Measurements from ENCODE around the gene TTLL11. TPM values are rescaled to one million over a fixed set of nuclear protein-coding genes. Genes with fewer than 3 reads are reported as not detected.

TTLL11 gene
- total RNA-seq, 2 donors from 2014 or later: 2.5 to 2.6 TPM

DNA sequence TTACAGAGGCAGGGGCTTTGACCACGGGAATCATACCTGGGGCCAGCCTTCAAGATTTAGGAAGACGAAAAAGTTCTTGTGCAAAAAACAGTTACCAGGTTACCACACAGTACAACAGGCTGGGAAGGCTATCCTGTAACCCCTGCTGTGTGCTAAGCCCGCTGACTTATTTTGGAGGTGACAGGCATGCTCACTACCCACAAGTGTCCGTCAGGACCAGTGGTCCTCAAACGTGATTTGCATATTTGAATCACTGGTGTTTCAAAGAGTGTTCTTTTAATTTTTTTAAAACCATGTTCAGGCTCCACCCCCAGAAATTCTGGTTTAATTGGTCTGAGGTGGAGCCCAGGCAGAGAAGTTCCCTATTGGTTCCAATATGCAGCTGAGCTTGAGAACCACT, 146.6 kb downstream of the TTLL11 start:
- DNase-seq (no peak), ATAC-seq (replicated peaks in 1 of 2) (no peak)
- H3K9me3 Mint-ChIP-seq: no peaks in the 10 kb centered on the region
- H3K36me3 Mint-ChIP-seq (ENCODE audit: insufficient read depth in 2 of 2): no peaks in the 10 kb centered on the region
- H3K27ac Mint-ChIP-seq: no peak overlapping the region
- H3K27me3 Mint-ChIP-seq (ENCODE audit: low read depth): no peaks in the 10 kb centered on the region
- H3K4me3 Mint-ChIP-seq: no peak overlapping the region
- H3K4me1 Mint-ChIP-seq (ENCODE audit: low read depth): no peaks in the 10 kb centered on the region

DNA sequence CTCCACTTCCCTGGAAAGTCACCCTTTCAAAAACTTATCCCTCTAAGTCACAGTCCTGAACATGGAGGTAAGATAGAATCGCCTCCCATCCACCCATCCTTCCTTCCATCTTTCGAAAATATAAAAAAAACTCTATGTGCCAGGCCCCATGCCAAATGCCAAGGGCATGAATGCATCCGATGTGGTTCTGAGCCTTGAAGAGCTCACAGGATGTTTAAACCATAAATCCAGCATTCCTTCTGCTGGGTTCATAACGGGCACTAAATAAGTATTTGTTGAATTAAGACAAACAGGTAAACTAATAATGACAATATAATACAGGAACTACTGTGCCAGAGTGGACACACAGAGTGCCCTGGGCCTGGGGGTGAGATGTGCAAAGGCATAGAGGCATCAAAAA, 147.3 kb downstream of the TTLL11 start:
- H3K27ac Mint-ChIP-seq: no peak overlapping the region
- H3K9me3 Mint-ChIP-seq: no peaks in the 10 kb centered on the region

GRCh38 chr9:121945281-121945680, 147.8 kb downstream of the TTLL11 start:
- ATAC-seq (replicated peaks in 1 of 2) (no peak), DNase-seq (no peak)
- Mint-ChIP-seq H3K4me1 (ENCODE audit: low read depth) (no peaks in the 10 kb centered on the region), H3K27ac (no peak overlapping the region), H3K9me3 (no peaks in the 10 kb centered on the region), H3K4me3 (no peak overlapping the region), H3K27me3 (ENCODE audit: low read depth) (no peaks in the 10 kb centered on the region), H3K36me3 (ENCODE audit: insufficient read depth in 2 of 2) (no peaks in the 10 kb centered on the region)

More for the DNA sequence above, 147.3 kb downstream of the TTLL11 start:
- Mint-ChIP-seq H3K4me1 (ENCODE audit: low read depth) (no peaks in the 10 kb centered on the region), H3K4me3 (no peak overlapping the region), H3K27me3 (ENCODE audit: low read depth) (no peaks in the 10 kb centered on the region), H3K36me3 (ENCODE audit: insufficient read depth in 2 of 2) (no peaks in the 10 kb centered on the region)
- no peak for ATAC-seq (replicated peaks in 1 of 2)
- no peak for DNase-seq

DNA sequence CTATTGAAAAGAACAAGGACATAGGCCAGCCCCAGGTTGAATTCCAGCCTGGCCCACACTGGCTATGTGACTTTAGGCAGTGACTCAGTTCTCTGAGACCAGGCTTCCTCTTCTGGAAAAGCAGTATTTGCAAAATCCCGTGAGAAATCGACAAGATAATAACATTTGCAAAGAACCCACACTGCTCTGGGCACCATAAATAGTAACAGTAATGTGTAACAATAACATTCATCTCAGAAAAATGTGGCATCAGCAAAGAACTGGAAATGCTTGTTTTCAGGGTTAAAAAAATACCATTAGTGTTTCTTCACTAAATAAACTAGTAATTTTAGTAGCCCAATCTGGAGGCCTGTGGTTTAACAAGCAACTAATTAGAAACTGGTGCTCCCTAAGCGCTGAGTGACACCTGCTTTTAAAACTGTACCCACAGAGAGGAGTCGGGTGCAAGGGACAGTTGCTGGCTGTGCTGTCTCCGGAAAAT, 148.4 kb downstream of the TTLL11 start:
- H3K4me3 Mint-ChIP-seq: no peak overlapping the region
- H3K27me3 Mint-ChIP-seq (ENCODE audit: low read depth): no peaks in the 10 kb centered on the region
- ATAC-seq (replicated peaks in 1 of 2): no peak
- no peaks in the 10 kb centered on the region for H3K9me3 Mint-ChIP-seq
- no peak for DNase-seq
- H3K4me1 Mint-ChIP-seq (ENCODE audit: low read depth): no peaks in the 10 kb centered on the region
- H3K27ac Mint-ChIP-seq: no peak overlapping the region
- H3K36me3 Mint-ChIP-seq (ENCODE audit: insufficient read depth in 2 of 2): no peaks in the 10 kb centered on the region

- H3K4me3 Mint-ChIP-seq: no peak overlapping the region
- H3K9me3 Mint-ChIP-seq: no peaks in the 10 kb centered on the region
- no peaks in the 10 kb centered on the region for H3K36me3 Mint-ChIP-seq (ENCODE audit: insufficient read depth in 2 of 2)
- DNase-seq (no peak), ATAC-seq (replicated peaks in 1 of 2) (no peak)
- no peaks in the 10 kb centered on the region for H3K27me3 Mint-ChIP-seq (ENCODE audit: low read depth)
- H3K27ac Mint-ChIP-seq: no peak overlapping the region
- H3K4me1 Mint-ChIP-seq (ENCODE audit: low read depth): no peaks in the 10 kb centered on the region
Measured at GRCh38 chr9:121943463-121943862, 149.6 kb downstream of the TTLL11 start.

DNA sequence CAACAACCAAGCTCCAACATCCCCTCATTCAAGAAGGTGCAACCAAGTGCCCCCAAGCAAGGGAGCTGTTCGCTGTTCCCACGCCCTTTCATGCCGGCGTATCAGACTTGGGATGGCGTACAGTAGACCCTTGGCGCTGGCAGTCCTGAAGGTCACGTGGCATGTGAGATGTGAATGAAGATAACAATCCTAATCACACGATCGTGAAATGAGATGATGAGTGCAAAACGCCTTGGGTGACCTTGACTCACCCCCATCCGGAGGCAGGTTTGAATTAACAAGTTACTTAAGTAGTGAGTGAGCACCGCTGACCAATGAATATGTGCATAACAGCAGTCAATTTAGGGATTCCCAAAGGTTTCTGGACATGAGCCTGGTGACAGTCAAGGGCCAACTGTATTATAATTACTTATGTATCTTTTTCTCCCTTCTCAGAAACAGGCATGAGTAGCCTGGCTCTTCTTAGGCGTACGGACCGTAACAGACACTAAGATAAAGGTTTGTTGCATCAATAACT, 150.2 kb downstream of the TTLL11 start:
- Mint-ChIP-seq H3K27ac (no peak overlapping the region), H3K4me1 (ENCODE audit: low read depth) (no peaks in the 10 kb centered on the region), H3K36me3 (ENCODE audit: insufficient read depth in 2 of 2) (no peaks in the 10 kb centered on the region), H3K4me3 (no peak overlapping the region), H3K9me3 (no peaks in the 10 kb centered on the region), H3K27me3 (ENCODE audit: low read depth) (no peaks in the 10 kb centered on the region)
- DNase-seq (no peak), ATAC-seq (replicated peaks in 1 of 2) (no peak)

DNA sequence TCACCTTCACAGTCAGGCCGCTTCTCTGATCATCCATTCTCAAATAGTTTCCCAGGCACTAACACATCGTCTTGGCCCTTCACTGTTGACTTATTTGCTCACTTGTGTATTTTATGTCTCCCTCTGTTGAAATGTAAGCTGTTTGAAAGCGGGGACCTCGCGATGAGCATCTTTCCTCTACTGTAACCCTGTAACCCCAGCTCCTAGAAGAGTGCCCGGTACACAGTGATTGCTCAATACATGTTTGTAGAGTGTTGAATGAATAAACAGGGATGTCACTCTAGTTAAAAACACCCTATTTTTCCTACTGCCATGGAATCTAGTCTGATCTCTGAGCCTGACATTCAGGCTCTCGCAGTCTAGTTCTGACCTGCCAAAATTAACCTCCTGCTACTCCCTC, 150.8 kb downstream of the TTLL11 start:
- ATAC-seq (replicated peaks in 1 of 2): no peak
- H3K4me3 Mint-ChIP-seq: no peak overlapping the region

GRCh38 chr9:121939643-121940042, 153.5 kb downstream of the TTLL11 start:
- Mint-ChIP-seq H3K4me3 (no peak overlapping the region), H3K27ac (no peak overlapping the region), H3K4me1 (ENCODE audit: low read depth) (no peaks in the 10 kb centered on the region), H3K36me3 (ENCODE audit: insufficient read depth in 2 of 2) (no peaks in the 10 kb centered on the region), H3K27me3 (ENCODE audit: low read depth) (no peaks in the 10 kb centered on the region), H3K9me3 (no peaks in the 10 kb centered on the region)
- DNase-seq (no peak), ATAC-seq (replicated peaks in 1 of 2) (no peak)

More for the DNA sequence above, 150.8 kb downstream of the TTLL11 start:
- Mint-ChIP-seq H3K27ac (no peak overlapping the region), H3K27me3 (ENCODE audit: low read depth) (no peaks in the 10 kb centered on the region), H3K9me3 (no peaks in the 10 kb centered on the region), H3K4me1 (ENCODE audit: low read depth) (no peaks in the 10 kb centered on the region), H3K36me3 (ENCODE audit: insufficient read depth in 2 of 2) (no peaks in the 10 kb centered on the region)
- DNase-seq: no peak

GRCh38 chr9:121938621-121939020, 154.5 kb downstream of the TTLL11 start:
- no peak overlapping the region for H3K27ac Mint-ChIP-seq
- no peaks in the 10 kb centered on the region for H3K9me3 Mint-ChIP-seq
- H3K4me3 Mint-ChIP-seq: no peak overlapping the region
- DNase-seq (no peak), ATAC-seq (replicated peaks in 1 of 2) (no peak)
- no peaks in the 10 kb centered on the region for H3K27me3 Mint-ChIP-seq (ENCODE audit: low read depth)
- no peaks in the 10 kb centered on the region for H3K36me3 Mint-ChIP-seq (ENCODE audit: insufficient read depth in 2 of 2)
- H3K4me1 Mint-ChIP-seq (ENCODE audit: low read depth): no peaks in the 10 kb centered on the region

DNA sequence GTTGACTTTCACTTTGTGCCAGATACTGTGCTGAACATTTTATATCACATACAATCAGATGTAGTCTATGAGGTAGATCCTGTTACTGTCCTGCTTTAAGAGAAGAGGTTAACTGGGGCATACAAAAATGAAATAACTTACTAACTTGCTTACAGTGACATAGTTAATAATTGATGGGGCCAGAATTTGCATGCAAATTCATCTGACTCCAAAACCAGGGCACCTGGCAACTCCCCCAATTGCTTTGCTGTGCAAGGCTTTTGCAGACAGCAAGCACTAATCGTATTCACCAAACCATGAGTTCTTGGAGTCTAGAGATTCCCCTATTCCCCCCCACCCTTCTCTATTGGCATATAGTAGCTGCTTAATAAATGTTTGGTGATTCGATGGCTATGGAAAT, 155.9 kb downstream of the TTLL11 start:
- no peak for ATAC-seq (replicated peaks in 1 of 2)
- H3K27me3 Mint-ChIP-seq (ENCODE audit: low read depth): no peaks in the 10 kb centered on the region
- H3K36me3 Mint-ChIP-seq (ENCODE audit: insufficient read depth in 2 of 2): no peaks in the 10 kb centered on the region
- H3K9me3 Mint-ChIP-seq: no peaks in the 10 kb centered on the region
- DNase-seq: no peak
- H3K4me1 Mint-ChIP-seq (ENCODE audit: low read depth): no peaks in the 10 kb centered on the region
- H3K27ac Mint-ChIP-seq: no peak overlapping the region
- no peak overlapping the region for H3K4me3 Mint-ChIP-seq

DNA sequence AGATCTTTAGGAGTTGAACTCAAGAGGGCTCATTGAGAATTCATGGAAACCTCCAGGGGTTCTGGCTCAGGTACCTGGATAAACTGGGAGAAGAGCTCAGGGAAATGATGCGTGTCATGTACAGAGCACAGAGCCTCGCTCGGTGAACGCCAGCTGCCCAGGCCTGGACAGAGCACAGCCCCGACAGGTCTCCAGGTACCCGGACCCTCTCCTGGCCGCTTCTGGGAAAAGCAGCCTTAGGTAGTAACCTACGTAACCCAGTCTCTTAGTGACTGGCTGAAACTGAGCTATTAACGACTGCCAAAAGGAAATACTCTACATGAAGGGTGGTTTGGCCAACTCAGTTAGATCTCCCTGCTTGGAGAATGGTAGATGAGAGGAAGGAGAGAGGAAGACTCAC, 157.4 kb downstream of the TTLL11 start:
- H3K27me3 Mint-ChIP-seq (ENCODE audit: low read depth): no peaks in the 10 kb centered on the region
- H3K27ac Mint-ChIP-seq: no peak overlapping the region
- H3K36me3 Mint-ChIP-seq (ENCODE audit: insufficient read depth in 2 of 2): no peaks in the 10 kb centered on the region
- H3K4me1 Mint-ChIP-seq (ENCODE audit: low read depth): no peaks in the 10 kb centered on the region
- H3K4me3 Mint-ChIP-seq: no peak overlapping the region
- DNase-seq: no peak
- H3K9me3 Mint-ChIP-seq: no peaks in the 10 kb centered on the region
- ATAC-seq (replicated peaks in 1 of 2): no peak

- Mint-ChIP-seq H3K9me3 (no peaks in the 10 kb centered on the region), H3K36me3 (ENCODE audit: insufficient read depth in 2 of 2) (no peaks in the 10 kb centered on the region), H3K27me3 (ENCODE audit: low read depth) (no peaks in the 10 kb centered on the region), H3K4me1 (ENCODE audit: low read depth) (no peaks in the 10 kb centered on the region), H3K4me3 (no peak overlapping the region), H3K27ac (no peak overlapping the region)
- ATAC-seq (replicated peaks in 1 of 2): no peak
- no peak for DNase-seq
Measured at GRCh38 chr9:121930956-121931355, 162.2 kb downstream of the TTLL11 start.

GRCh38 chr9:121929893-121930875, 162.9 kb downstream of the TTLL11 start:
- no peak overlapping the region for H3K27ac Mint-ChIP-seq
- no peak for DNase-seq
- H3K27me3 Mint-ChIP-seq (ENCODE audit: low read depth): no peaks in the 10 kb centered on the region
- no peaks in the 10 kb centered on the region for H3K36me3 Mint-ChIP-seq (ENCODE audit: insufficient read depth in 2 of 2)
- ATAC-seq (replicated peaks in 1 of 2): no peak
- H3K4me3 Mint-ChIP-seq: no peak overlapping the region
- no peaks in the 10 kb centered on the region for H3K9me3 Mint-ChIP-seq
- no peaks in the 10 kb centered on the region for H3K4me1 Mint-ChIP-seq (ENCODE audit: low read depth)
